Measurements from ENCODE around the gene ARF6. TPM values are rescaled to one million over a fixed set of nuclear protein-coding genes. Genes with fewer than 3 reads are reported as not detected.

The ARF6 gene
- polyA plus RNA-seq, 1 of the 3 experiments (the other 2 are of a cell fraction): 45.2 TPM

GRCh38 chr14:49863487-49864281, 29.2 kb upstream of the ARF6 start:
- H2AFZ ChIP-seq (ENCODE audit: low read depth): peak overlapping the region; percentile 96; the same call in 1 of the 2 replicates
- H3K9ac ChIP-seq: peak overlapping the region; percentile 90
- H3F3A ChIP-seq (replicated peaks; ENCODE audit: insufficient read depth): peaks cover 55% of the 10 kb centered on the region
- peak; percentile 24 for DNase-seq
- H4K20me1 ChIP-seq (ENCODE audit: insufficient read depth): no peaks in the 10 kb centered on the region
- 26% methylated on average over 9 of the region's 9 CpGs for WGBS (ENCODE audit: low lambda C conversion rate)
- no peak for TF ChIP-seq RXRA (IDR thresholded peaks at IDR 0.05; ENCODE audit: borderline replicate concordance, low read depth)
- no peak for TF ChIP-seq FOXJ3 (CRISPR knock-in tag; IDR thresholded peaks at IDR 0.05)
- no peak for TF ChIP-seq TEAD4 (IDR thresholded peaks at IDR 0.05; ENCODE audit: borderline replicate concordance, insufficient read depth)
- H3K4me3 ChIP-seq (ENCODE audit: low read depth in 2 of 2, low read length in 1 of 2): peak overlapping the region; percentile 80 to 98
- H3K9me3 ChIP-seq: no peaks in the 10 kb centered on the region
- H3K27me3 ChIP-seq (ENCODE audit: insufficient read depth): no peaks in the 10 kb centered on the region
- peak overlapping the region; percentile 88 to 93 for H3K27ac ChIP-seq (ENCODE audit: low read depth in 2 of 2, low read length in 1 of 2)
- POLR2A ChIA-PET: interaction anchor here (1.8 to 2.1 kb wide), 3 partner anchors 11 to 253 kb away, joined by 5 to 18 read pairs (median 8); partner anchors contain the start of genes NEMF and VCPKMT
- no peaks in the 10 kb centered on the region for H3K9me2 ChIP-seq
- CTCF ChIA-PET: interaction anchor here (0.7 to 12.1 kb wide), 12 partner anchors 17 to 286 kb away, joined by 3 to 204 read pairs (median 8); partner anchors contain the start of genes DNAAF2, NEMF and VCPKMT
- peaks cover 3 to 5% of the 10 kb centered on the region in 2 experiments; a peak in 2 of 4 replicates for H3K4me1 ChIP-seq (ENCODE audit: control insufficient read depth in 1 of 2, insufficient read depth in 2 of 2, low read depth in 1 of 2, low read length in 1 of 2)
- H3K79me2 ChIP-seq (ENCODE audit: insufficient read depth): peaks cover 14% of the 10 kb centered on the region
- H3K4me2 ChIP-seq: peak overlapping the region; percentile 85
- H3K36me3 ChIP-seq (replicated peaks in 1 of 2; ENCODE audit: control insufficient read depth in 1 of 2, insufficient read depth in 2 of 2, low read length in 1 of 2): no peaks in the 10 kb centered on the region

DNA sequence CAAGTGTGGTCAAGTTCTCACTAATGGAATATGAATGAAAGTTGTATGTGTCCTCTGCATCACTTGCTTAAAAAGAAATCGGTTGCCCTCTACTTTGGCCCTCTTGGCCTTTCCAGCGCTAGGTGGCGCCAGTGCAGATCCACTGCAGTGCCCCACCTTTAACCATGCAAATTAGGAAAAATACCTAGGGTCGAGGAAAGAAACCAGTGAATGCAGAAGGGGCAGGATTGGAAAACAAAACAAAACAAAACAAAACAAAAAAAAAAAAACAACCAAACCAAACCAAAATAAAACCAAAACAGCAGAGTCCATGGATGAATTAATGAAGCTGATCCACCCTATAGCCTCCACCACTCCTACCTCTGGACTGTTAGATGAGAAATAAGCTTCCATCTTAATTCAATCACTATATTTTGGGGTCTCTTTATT, 27.4 kb upstream of the ARF6 start:
- under 1% methylated on average over 4 of the region's 4 CpGs for WGBS (ENCODE audit: low lambda C conversion rate)
- POLR2A ChIA-PET: no interaction called here
- peak; percentile 54 for DNase-seq

More for the DNA sequence above, 27.4 kb upstream of the ARF6 start:
- H3K9me2 ChIP-seq: no peaks in the 10 kb centered on the region
- H3K9ac ChIP-seq: no peak overlapping the region
- CTCF ChIA-PET: interaction anchor here (0.6 to 12.1 kb wide), 34 partner anchors 10 to 1381 kb away, joined by 3 to 204 read pairs (median 4); partner anchors contain the start of genes ATL1, DNAAF2 and NEMF
- H3K79me2 ChIP-seq (ENCODE audit: insufficient read depth): peaks cover 14% of the 10 kb centered on the region
- peaks cover 51% of the 10 kb centered on the region for H3F3A ChIP-seq (replicated peaks; ENCODE audit: insufficient read depth)
- no peaks in the 10 kb centered on the region for H3K36me3 ChIP-seq (replicated peaks in 1 of 2; ENCODE audit: control insufficient read depth in 1 of 2, insufficient read depth in 2 of 2, low read length in 1 of 2)
- H3K27me3 ChIP-seq (ENCODE audit: insufficient read depth): no peaks in the 10 kb centered on the region
- no peak overlapping the region for H3K27ac ChIP-seq (ENCODE audit: low read depth in 2 of 2, low read length in 1 of 2)
- peaks cover 3 to 5% of the 10 kb centered on the region in 2 experiments; a peak in 2 of 4 replicates for H3K4me1 ChIP-seq (ENCODE audit: control insufficient read depth in 1 of 2, insufficient read depth in 2 of 2, low read depth in 1 of 2, low read length in 1 of 2)
- TF ChIP-seq FOXJ3 (CRISPR knock-in tag; IDR thresholded peaks at IDR 0.05) (no peak), RCOR1 (IDR thresholded peaks at IDR 0.05; ENCODE audit: low read length) (no peak), ELF1 (IDR thresholded peaks at IDR 0.05) (no peak), TEAD4 (IDR thresholded peaks at IDR 0.05; ENCODE audit: borderline replicate concordance, insufficient read depth) (no peak), SMC3 (IDR thresholded peaks at IDR 0.05; ENCODE audit: low read depth, low read length) (peak; percentile 83), SIN3A (IDR thresholded peaks at IDR 0.05; ENCODE audit: borderline replicate concordance, low read depth, low read length) (no peak), RAD21 (IDR thresholded peaks at IDR 0.05; ENCODE audit: low read length) (peak; percentile 74)
- TF ChIP-seq, protein P1, sequence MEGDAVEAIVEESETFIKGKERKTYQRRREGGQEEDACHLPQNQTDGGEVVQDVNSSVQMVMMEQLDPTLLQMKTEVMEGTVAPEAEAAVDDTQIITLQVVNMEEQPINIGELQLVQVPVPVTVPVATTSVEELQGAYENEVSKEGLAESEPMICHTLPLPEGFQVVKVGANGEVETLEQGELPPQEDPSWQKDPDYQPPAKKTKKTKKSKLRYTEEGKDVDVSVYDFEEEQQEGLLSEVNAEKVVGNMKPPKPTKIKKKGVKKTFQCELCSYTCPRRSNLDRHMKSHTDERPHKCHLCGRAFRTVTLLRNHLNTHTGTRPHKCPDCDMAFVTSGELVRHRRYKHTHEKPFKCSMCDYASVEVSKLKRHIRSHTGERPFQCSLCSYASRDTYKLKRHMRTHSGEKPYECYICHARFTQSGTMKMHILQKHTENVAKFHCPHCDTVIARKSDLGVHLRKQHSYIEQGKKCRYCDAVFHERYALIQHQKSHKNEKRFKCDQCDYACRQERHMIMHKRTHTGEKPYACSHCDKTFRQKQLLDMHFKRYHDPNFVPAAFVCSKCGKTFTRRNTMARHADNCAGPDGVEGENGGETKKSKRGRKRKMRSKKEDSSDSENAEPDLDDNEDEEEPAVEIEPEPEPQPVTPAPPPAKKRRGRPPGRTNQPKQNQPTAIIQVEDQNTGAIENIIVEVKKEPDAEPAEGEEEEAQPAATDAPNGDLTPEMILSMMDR (IDR thresholded peaks at IDR 0.05): peak; percentile 98
- TF ChIP-seq, protein P2, sequence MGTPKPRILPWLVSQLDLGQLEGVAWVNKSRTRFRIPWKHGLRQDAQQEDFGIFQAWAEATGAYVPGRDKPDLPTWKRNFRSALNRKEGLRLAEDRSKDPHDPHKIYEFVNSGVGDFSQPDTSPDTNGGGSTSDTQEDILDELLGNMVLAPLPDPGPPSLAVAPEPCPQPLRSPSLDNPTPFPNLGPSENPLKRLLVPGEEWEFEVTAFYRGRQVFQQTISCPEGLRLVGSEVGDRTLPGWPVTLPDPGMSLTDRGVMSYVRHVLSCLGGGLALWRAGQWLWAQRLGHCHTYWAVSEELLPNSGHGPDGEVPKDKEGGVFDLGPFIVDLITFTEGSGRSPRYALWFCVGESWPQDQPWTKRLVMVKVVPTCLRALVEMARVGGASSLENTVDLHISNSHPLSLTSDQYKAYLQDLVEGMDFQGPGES (IDR thresholded peaks at IDR 0.05; ENCODE audit: low read depth, low read length): no peak
- no peaks in the 10 kb centered on the region for H4K20me1 ChIP-seq (ENCODE audit: insufficient read depth)
- H2AFZ ChIP-seq (ENCODE audit: low read depth): no peak overlapping the region
- no peak overlapping the region; a peak in 1 of 4 replicates for H3K4me3 ChIP-seq (ENCODE audit: low read depth in 2 of 2, low read length in 1 of 2)
- H3K9me3 ChIP-seq: no peaks in the 10 kb centered on the region
- no peak overlapping the region for H3K4me2 ChIP-seq
